Measurements from ENCODE around the gene TRPC1.

TRPC1 gene

DNA sequence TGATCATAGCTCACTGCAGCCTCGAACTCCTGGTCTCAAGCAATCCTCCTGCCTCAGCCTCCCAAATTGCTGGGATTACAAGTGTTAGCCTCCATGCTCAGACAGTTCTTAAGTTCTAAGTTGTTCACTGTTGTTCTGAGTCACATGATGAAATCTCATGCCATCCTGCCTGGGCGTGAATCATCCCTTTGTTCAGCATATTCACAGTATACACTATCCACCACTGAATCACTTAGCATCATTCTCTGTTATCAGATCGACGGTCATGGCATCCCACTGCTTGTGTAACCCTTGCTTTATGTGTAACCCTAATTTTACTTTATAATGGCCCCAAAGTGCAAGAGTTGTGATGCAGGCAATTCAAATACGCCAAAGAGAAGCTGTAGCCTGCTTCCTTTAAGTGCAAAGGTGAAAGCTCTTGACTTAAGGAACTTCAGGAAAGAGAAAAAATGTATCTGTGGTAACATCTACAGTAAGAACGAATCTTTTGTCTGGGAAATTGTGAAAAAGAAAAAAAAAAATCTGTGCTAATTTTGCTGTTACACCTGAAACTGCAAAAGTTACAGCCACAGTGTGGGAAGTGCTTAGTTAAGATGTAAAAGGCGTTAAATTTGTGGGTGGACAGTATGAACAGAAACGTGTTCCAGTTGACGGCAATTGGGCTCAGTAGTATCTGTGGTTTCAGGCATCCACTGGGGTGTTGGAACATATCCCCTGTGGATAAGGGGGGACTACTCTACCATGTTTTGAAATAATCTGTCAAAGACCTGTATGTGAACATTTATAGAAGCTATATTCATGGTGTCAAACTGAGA is 84.5 kb downstream of the TRPC1 start:
- TF ChIP-seq TAF1 (IDR thresholded peaks at IDR 0.05; ENCODE audit: borderline replicate concordance, insufficient read depth, low read length) (no peak), POLR2AphosphoS5 (IDR thresholded peaks at IDR 0.05; ENCODE audit: low read depth, low read length) (no peak), REST (IDR thresholded peaks at IDR 0.05; ENCODE audit: insufficient read depth in 1 of 2, low read depth in 2 of 2, low read length in 2 of 2) (no peak), FOXP2 (optimal IDR thresholded peaks at IDR 0.05; ENCODE audit: borderline replicate concordance, extremely low read depth, extremely low read length, insufficient read depth) (no peak), SIN3A (IDR thresholded peaks at IDR 0.05; ENCODE audit: borderline replicate concordance, insufficient read depth, low read length) (no peak)

DNA sequence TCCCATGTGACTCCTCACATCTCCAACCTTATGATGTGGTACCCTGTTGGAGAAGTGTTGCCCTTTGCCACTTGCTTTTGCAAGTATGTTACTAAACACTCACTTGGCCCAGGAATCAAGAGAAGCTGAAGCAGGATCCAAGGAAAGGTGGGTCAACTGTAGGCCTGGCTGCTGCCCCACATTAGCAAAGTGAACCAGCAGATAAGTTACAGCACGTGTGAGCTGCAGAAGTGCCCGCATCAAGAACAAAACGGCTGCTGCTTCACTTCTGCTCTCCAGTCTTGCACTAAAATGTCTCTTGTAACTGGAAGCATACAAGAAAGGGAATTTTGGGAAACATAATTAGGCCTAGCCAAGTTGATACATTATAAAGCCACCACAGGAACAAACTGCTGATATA is 85.4 kb downstream of the TRPC1 start:
- TF ChIP-seq REST (IDR thresholded peaks at IDR 0.05; ENCODE audit: insufficient read depth in 1 of 2, low read depth in 2 of 2, low read length in 2 of 2) (no peak), FOXP2 (optimal IDR thresholded peaks at IDR 0.05; ENCODE audit: borderline replicate concordance, extremely low read depth, extremely low read length, insufficient read depth) (no peak), SIN3A (IDR thresholded peaks at IDR 0.05; ENCODE audit: borderline replicate concordance, insufficient read depth, low read length) (no peak), TAF1 (IDR thresholded peaks at IDR 0.05; ENCODE audit: borderline replicate concordance, insufficient read depth, low read length) (no peak), POLR2AphosphoS5 (IDR thresholded peaks at IDR 0.05; ENCODE audit: low read depth, low read length) (no peak)

- TF ChIP-seq TAF1 (IDR thresholded peaks at IDR 0.05; ENCODE audit: borderline replicate concordance, insufficient read depth, low read length), result no peak
- no peak for TF ChIP-seq REST (IDR thresholded peaks at IDR 0.05; ENCODE audit: insufficient read depth in 1 of 2, low read depth in 2 of 2, low read length in 2 of 2)
Observed at GRCh38 chr3:142815803-142816202, 92.0 kb downstream of the TRPC1 start.

DNA sequence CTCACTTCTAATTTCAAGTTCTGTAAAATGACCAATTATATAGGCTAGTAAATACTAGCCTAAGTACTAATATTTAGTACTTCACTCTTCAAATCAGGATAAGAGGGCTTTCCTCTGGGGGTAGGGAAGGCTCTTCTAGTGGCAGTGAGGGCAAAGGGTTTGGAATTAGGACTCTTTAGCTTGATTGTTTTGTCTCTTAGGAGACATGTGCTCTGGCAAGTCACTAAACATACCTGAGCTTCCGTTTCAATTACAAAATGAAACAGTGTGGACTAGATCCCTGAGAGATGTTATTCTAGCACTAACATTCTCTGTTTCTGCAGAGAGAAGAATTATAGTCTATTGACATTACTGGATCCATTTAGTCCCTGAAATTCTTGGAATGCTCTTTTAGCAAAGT is 93.5 kb downstream of the TRPC1 start:
- no peak for TF ChIP-seq FOXP2 (optimal IDR thresholded peaks at IDR 0.05; ENCODE audit: borderline replicate concordance, extremely low read depth, extremely low read length, insufficient read depth)
- no peak for TF ChIP-seq POLR2AphosphoS5 (IDR thresholded peaks at IDR 0.05; ENCODE audit: low read depth, low read length)
- no peak for TF ChIP-seq TAF1 (IDR thresholded peaks at IDR 0.05; ENCODE audit: borderline replicate concordance, insufficient read depth, low read length)
- no peak for TF ChIP-seq REST (IDR thresholded peaks at IDR 0.05; ENCODE audit: insufficient read depth in 1 of 2, low read depth in 2 of 2, low read length in 2 of 2)
- TF ChIP-seq SIN3A (IDR thresholded peaks at IDR 0.05; ENCODE audit: borderline replicate concordance, insufficient read depth, low read length), result no peak

DNA sequence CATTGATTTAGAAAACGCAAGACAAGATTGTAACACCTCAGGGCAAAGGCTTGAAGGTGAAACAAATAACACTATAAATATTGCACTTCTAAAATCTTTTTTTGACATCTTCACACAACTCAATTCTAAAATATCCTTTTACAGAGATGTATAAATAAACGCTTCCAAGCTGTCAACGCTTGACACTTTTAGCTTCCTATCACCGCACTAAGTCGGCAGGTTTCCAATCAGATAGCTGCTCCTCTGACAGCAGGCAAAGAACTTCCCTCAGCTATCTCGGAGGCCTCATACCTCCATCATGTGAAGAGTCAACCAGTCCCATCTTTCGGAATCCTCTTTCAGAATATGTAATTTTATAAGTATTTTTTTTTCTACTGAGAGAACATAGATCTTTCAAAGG is 94.1 kb downstream of the TRPC1 start:
- TF ChIP-seq POLR2AphosphoS5 (IDR thresholded peaks at IDR 0.05; ENCODE audit: low read depth, low read length), result no peak
- no peak for TF ChIP-seq REST (IDR thresholded peaks at IDR 0.05; ENCODE audit: insufficient read depth in 1 of 2, low read depth in 2 of 2, low read length in 2 of 2)
- no peak for TF ChIP-seq TAF1 (IDR thresholded peaks at IDR 0.05; ENCODE audit: borderline replicate concordance, insufficient read depth, low read length)
- TF ChIP-seq FOXP2 (optimal IDR thresholded peaks at IDR 0.05; ENCODE audit: borderline replicate concordance, extremely low read depth, extremely low read length, insufficient read depth), result no peak

Measured in PFSK-1 (cell line).